Loucy (cell line): ENCODE results near the gene GCDH.

ENCODE experiments used
- H2AFZ ChIP-seq: fragments of 200-600 bp; sonication (generic); 2 replicates; pipeline ENCODE4 v1.6.0; 2016; ENCODE audit warnings: antibody characterized with exemption, mild to moderate bottlenecking, low read length, moderate library complexity
- H3F3A ChIP-seq: fragments of 200-600 bp; 2 replicates; pipeline ENCODE4 v1.6.0; 2016; ENCODE audit warnings: antibody characterized with exemption, low read depth, mild to moderate bottlenecking
- H3K27me3 ChIP-seq: fragments of 200-600 bp; sonication (generic); 2 replicates; pipeline ENCODE4 v1.6.1; 2014; ENCODE audit warnings: low read length, mild to moderate bottlenecking; ENCODE audit not compliant: insufficient read depth, poor library complexity, severe bottlenecking
- H3K36me3 ChIP-seq: fragments of 200-600 bp; sonication (generic); 2 replicates; pipeline ENCODE4 v1.6.1; 2016; ENCODE audit warnings: low read length; ENCODE audit not compliant: insufficient read depth
- H3K4me1 ChIP-seq: fragments of 200-600 bp; sonication (generic); 2 replicates; pipeline ENCODE4 v1.5.1; 2014; ENCODE audit warnings: low read length, mild to moderate bottlenecking; ENCODE audit not compliant: insufficient read depth, poor library complexity, severe bottlenecking
- H3K4me2 ChIP-seq: fragments of 200-600 bp; sonication (generic); 2 replicates; pipeline ENCODE4 v1.6.0; 2014; ENCODE audit warnings: antibody characterized with exemption, low read length, low read depth, mild to moderate bottlenecking; ENCODE audit not compliant: poor library complexity, severe bottlenecking
- H3K4me3 ChIP-seq: fragments of 200-600 bp; sonication (generic); 2 replicates; pipeline ENCODE4 v1.5.1; 2014; ENCODE audit warnings: low read length, mild to moderate bottlenecking, mixed read lengths; ENCODE audit not compliant: poor library complexity, severe bottlenecking
- H3K79me2 ChIP-seq: fragments of 200-600 bp; sonication (generic); 2 replicates; pipeline ENCODE4 v1.6.1; 2014; ENCODE audit warnings: low read length; ENCODE audit not compliant: insufficient read depth
- H3K9ac ChIP-seq: fragments of 200-600 bp; sonication (generic); 2 replicates; pipeline ENCODE4 v1.6.0; 2014; ENCODE audit warnings: mild to moderate bottlenecking, low read depth, low read length, moderate library complexity; ENCODE audit not compliant: poor library complexity, severe bottlenecking
- H3K9me2 ChIP-seq: fragments of 200-600 bp; sonication (generic); replicated peaks from 2 replicates; pipeline ENCODE4 v1.6.1; 2016; ENCODE audit warnings: low read depth, low read length, mixed read lengths
- H3K9me3 ChIP-seq: fragments of 200-600 bp; sonication (generic); 2 replicates; pipeline ENCODE4 v1.6.1; 2014; ENCODE audit warnings: mild to moderate bottlenecking, antibody characterized with exemption, low read length, low read depth; ENCODE audit not compliant: insufficient read depth
- H4K20me1 ChIP-seq: fragments of 200-600 bp; sonication (generic); 2 replicates; pipeline ENCODE4 v1.6.0; 2014; ENCODE audit warnings: antibody characterized with exemption, low read length, mild to moderate bottlenecking; ENCODE audit not compliant: insufficient read depth, poor library complexity, severe bottlenecking
- EZH2phosphoT487 ChIP-seq: fragments of 200-600 bp; IDR thresholded peaks from 2 replicates; pipeline ENCODE4 v1.6.1; 2018; ENCODE audit warnings: antibody characterized with exemption, mild to moderate bottlenecking, moderate library complexity, borderline replicate concordance
- TF ChIP-seq, protein P1 (sequence below): fragments of 200-600 bp; sonication (generic); conservative IDR thresholded peaks from 2 replicates; pipeline ENCODE4 v1.5.1; 2014; ENCODE audit warnings: mild to moderate bottlenecking, antibody characterized with exemption, low read length

Gene GCDH

DNA sequence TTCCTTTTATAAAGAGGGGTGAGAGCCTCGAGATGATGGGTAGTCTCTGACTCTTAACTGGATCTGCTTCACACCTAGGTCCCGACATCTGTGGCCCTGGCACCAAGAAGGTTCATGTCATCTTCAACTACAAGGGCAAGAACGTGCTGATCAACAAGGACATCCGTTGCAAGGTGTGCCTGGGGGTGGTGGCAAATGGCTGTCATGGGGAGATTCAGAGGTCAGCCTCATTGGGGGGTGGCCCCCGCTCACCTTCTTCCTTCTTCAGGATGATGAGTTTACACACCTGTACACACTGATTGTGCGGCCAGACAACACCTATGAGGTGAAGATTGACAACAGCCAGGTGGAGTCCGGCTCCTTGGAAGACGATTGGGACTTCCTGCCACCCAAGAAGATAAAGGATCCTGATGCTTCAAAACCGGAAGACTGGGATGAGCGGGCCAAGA lies 49.0 kb downstream of the GCDH start:
- TF ChIP-seq EZH2phosphoT487: no peak
- TF ChIP-seq, protein P1, sequence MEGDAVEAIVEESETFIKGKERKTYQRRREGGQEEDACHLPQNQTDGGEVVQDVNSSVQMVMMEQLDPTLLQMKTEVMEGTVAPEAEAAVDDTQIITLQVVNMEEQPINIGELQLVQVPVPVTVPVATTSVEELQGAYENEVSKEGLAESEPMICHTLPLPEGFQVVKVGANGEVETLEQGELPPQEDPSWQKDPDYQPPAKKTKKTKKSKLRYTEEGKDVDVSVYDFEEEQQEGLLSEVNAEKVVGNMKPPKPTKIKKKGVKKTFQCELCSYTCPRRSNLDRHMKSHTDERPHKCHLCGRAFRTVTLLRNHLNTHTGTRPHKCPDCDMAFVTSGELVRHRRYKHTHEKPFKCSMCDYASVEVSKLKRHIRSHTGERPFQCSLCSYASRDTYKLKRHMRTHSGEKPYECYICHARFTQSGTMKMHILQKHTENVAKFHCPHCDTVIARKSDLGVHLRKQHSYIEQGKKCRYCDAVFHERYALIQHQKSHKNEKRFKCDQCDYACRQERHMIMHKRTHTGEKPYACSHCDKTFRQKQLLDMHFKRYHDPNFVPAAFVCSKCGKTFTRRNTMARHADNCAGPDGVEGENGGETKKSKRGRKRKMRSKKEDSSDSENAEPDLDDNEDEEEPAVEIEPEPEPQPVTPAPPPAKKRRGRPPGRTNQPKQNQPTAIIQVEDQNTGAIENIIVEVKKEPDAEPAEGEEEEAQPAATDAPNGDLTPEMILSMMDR: no peak
- peaks cover 66% of the 10 kb centered on the region for H3K4me1 ChIP-seq

DNA sequence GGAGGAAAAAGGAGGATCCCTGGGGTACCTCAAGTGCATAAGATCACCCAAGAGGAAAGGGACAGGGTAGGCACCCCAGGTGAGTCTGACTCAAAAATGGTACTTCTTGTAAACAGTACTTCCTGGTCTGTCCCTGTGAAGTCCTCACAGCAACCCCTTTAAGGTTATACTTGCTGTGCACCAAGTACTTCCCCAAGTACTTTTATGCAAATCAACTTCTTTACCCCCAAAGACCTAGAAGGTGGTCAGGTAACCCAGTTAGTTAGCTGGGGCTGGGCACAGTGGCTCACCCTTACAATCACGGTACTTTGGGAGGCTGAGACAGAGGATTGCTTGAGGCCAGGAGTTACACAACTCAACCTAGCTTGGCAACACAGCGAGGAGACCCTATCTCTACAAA lies 49.9 kb downstream of the GCDH start:
- peak overlapping the region; percentile 96 for H3K4me3 ChIP-seq
- H3K4me1 ChIP-seq: peaks cover 60% of the 10 kb centered on the region
- H3K36me3 ChIP-seq: peaks cover 64% of the 10 kb centered on the region

More for the DNA sequence above, 49.0 kb downstream of the GCDH start:
- no peaks in the 10 kb centered on the region for H3K9me2 ChIP-seq
- peak overlapping the region; percentile 96 for H3K4me3 ChIP-seq
- peaks cover 15% of the 10 kb centered on the region for H3K27me3 ChIP-seq
- peak overlapping the region; percentile 99 for H3K4me2 ChIP-seq
- H3F3A ChIP-seq: peaks cover 31% of the 10 kb centered on the region
- no peak overlapping the region for H2AFZ ChIP-seq
- H3K9ac ChIP-seq: peak overlapping the region; percentile 100
- H3K79me2 ChIP-seq: peaks cover 69% of the 10 kb centered on the region
- peaks cover 65% of the 10 kb centered on the region for H4K20me1 ChIP-seq
- no peaks in the 10 kb centered on the region for H3K9me3 ChIP-seq
- H3K36me3 ChIP-seq: peaks cover 64% of the 10 kb centered on the region

DNA sequence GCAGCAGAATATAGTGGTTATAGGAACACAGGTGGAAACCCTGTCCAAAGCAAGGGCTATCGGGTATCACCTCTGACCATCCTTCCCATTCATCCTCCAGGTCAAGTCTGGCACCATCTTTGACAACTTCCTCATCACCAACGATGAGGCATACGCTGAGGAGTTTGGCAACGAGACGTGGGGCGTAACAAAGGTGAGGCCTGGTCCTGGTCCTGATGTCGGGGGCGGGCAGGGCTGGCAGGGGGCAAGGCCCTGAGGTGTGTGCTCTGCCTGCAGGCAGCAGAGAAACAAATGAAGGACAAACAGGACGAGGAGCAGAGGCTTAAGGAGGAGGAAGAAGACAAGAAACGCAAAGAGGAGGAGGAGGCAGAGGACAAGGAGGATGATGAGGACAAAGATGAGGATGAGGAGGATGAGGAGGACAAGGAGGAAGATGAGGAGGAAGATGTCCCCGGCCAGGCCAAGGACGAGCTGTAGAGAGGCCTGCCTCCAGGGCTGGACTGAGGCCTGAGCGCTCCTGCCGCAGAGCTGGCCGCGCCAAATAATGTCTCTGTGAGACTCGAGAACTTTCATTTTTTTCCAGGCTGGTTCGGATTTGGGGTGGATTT lies 52.6 kb downstream of the GCDH start:
- peak overlapping the region; percentile 100 for H3K9ac ChIP-seq
- peaks cover 61% of the 10 kb centered on the region for H3K4me1 ChIP-seq
- peaks cover 95% of the 10 kb centered on the region for H4K20me1 ChIP-seq
- peak overlapping the region; percentile 96 for H3K4me3 ChIP-seq
- peaks cover 74% of the 10 kb centered on the region for H3K36me3 ChIP-seq
- H3F3A ChIP-seq: peaks cover 26% of the 10 kb centered on the region
- H3K4me2 ChIP-seq: peak overlapping the region; percentile 99
- no peak for TF ChIP-seq EZH2phosphoT487
- TF ChIP-seq, protein P1: no peak
- peaks cover 98% of the 10 kb centered on the region for H3K79me2 ChIP-seq
- H3K9me3 ChIP-seq: no peaks in the 10 kb centered on the region
- H3K9me2 ChIP-seq: no peaks in the 10 kb centered on the region
- no peak overlapping the region for H2AFZ ChIP-seq
- H3K27me3 ChIP-seq: peaks cover 14% of the 10 kb centered on the region

More for the DNA sequence above, 49.9 kb downstream of the GCDH start:
- Histone ChIP-seq H4K20me1 (peaks cover 70% of the 10 kb centered on the region), H3K4me2 (peak overlapping the region; percentile 99), H2AFZ (no peak overlapping the region), H3K9me3 (no peaks in the 10 kb centered on the region), H3K79me2 (peaks cover 73% of the 10 kb centered on the region), H3F3A (peaks cover 35% of the 10 kb centered on the region), H3K9ac (peak overlapping the region; percentile 100), H3K27me3 (peaks cover 15% of the 10 kb centered on the region), H3K9me2 (no peaks in the 10 kb centered on the region)
- no peak for TF ChIP-seq EZH2phosphoT487
- TF ChIP-seq, protein P1: no peak
